SJSA1 (cell line): ENCODE measurements around the gene ABTB1. TPM values are rescaled to one million over a fixed set of nuclear protein-coding genes. Genes with fewer than 3 reads are reported as not detected.
A peak's percentile ranks its signal among the peaks of the same experiment; 100 is the strongest.
"Not testable (repeated sequence)": the region's sequence is repeated elsewhere in the genome, so short reads cannot be mapped to it uniquely, and the experiment has no call there.

Source experiments
- DNase-seq, 2 experiments: peaks; one replicate each; pipeline ENCODE4 v3.0.0-alpha.2; 2015 to 2020; ENCODE audit warnings: low spot score in 2 of 2, low read depth in 1 of 2
- H3K27ac ChIP-seq: fragments of 250-450 bp; sonication (Bioruptor Pico); 2 replicates; pipeline ENCODE4 v1.5.1; 2020; ENCODE audit warnings: mild to moderate bottlenecking, moderate library complexity
- H3K27me3 ChIP-seq: fragments of 250-450 bp; sonication (Bioruptor Pico); replicated peaks from 2 replicates; pipeline ENCODE4 v1.5.1; 2020; ENCODE audit warnings: mild to moderate bottlenecking, moderate library complexity
- H3K36me3 ChIP-seq: fragments of 250-450 bp; sonication (Bioruptor Pico); 2 replicates; pipeline ENCODE4 v1.5.1; 2020; ENCODE audit warnings: mild to moderate bottlenecking
- H3K4me1 ChIP-seq: fragments of 250-450 bp; sonication (Bioruptor Pico); replicated peaks from 2 replicates; pipeline ENCODE4 v1.6.1; 2021; ENCODE audit warnings: mild to moderate bottlenecking
- H3K4me3 ChIP-seq: fragments of 250-450 bp; sonication (Bioruptor Pico); 2 replicates; pipeline ENCODE4 v1.5.1; 2020; ENCODE audit warnings: mild to moderate bottlenecking
- H3K9me3 ChIP-seq: fragments of 250-450 bp; sonication (Bioruptor Pico); replicated peaks from 2 replicates; pipeline ENCODE4 v1.5.1; 2020; ENCODE audit warnings: mild to moderate bottlenecking
- total RNA-seq: library from RNA; depleted of rRNA; stranded (reverse); fragments of >200 nt; shearing (Covaris generic); gene quantifications from 2 replicates; pipeline ENCODE4 v1.2.3, GENCODE V29; 2014

The ABTB1 gene
- total RNA-seq, 1 experiment from 2014 or later: 1.4 TPM

GRCh38 chr3:127639173-127640041, 33.3 kb upstream of the ABTB1 start:
- Histone ChIP-seq H3K27me3 (no peaks in the 10 kb centered on the region; the same call in 1 of the 2 replicates), H3K36me3 (no peaks in the 10 kb centered on the region), H3K4me1 (no peaks in the 10 kb centered on the region), H3K27ac (no peak overlapping the region), H3K4me3 (no peak overlapping the region), H3K9me3 (no peaks in the 10 kb centered on the region)
- no peak for DNase-seq

GRCh38 chr3:127640042-127640355, 32.8 kb upstream of the ABTB1 start:
- no peak for DNase-seq
- Histone ChIP-seq H3K27me3 (no peaks in the 10 kb centered on the region; the same call in 1 of the 2 replicates), H3K36me3 (no peaks in the 10 kb centered on the region), H3K4me1 (no peaks in the 10 kb centered on the region), H3K4me3 (no peak overlapping the region), H3K9me3 (no peaks in the 10 kb centered on the region), H3K27ac (no peak overlapping the region)

- Histone ChIP-seq H3K27me3 (no peaks in the 10 kb centered on the region), H3K9me3 (no peaks in the 10 kb centered on the region), H3K36me3 (no peaks in the 10 kb centered on the region), H3K27ac (no peak overlapping the region), H3K4me3 (no peak overlapping the region), H3K4me1 (no peaks in the 10 kb centered on the region)
- DNase-seq: no peak
Measured at GRCh38 chr3:127644641-127645370, 27.9 kb upstream of the ABTB1 start.

GRCh38 chr3:127645371-127646015, 27.3 kb upstream of the ABTB1 start:
- H3K4me3 ChIP-seq: no peak overlapping the region
- H3K4me1 ChIP-seq: no peaks in the 10 kb centered on the region
- H3K9me3 ChIP-seq: no peaks in the 10 kb centered on the region
- H3K27ac ChIP-seq: no peak overlapping the region
- H3K27me3 ChIP-seq: no peaks in the 10 kb centered on the region
- H3K36me3 ChIP-seq: no peaks in the 10 kb centered on the region
- DNase-seq: no peak

GRCh38 chr3:127646501-127647046, 26.2 kb upstream of the ABTB1 start:
- Histone ChIP-seq H3K36me3 (no peaks in the 10 kb centered on the region), H3K4me1 (no peaks in the 10 kb centered on the region), H3K9me3 (no peaks in the 10 kb centered on the region), H3K4me3 (no peak overlapping the region), H3K27me3 (no peaks in the 10 kb centered on the region), H3K27ac (no peak overlapping the region)
- DNase-seq: no peak

- Histone ChIP-seq H3K4me1 (no peaks in the 10 kb centered on the region), H3K4me3 (no peak overlapping the region), H3K27ac (no peak overlapping the region), H3K27me3 (no peaks in the 10 kb centered on the region), H3K36me3 (no peaks in the 10 kb centered on the region), H3K9me3 (no peaks in the 10 kb centered on the region)
- DNase-seq: no peak
Measured at GRCh38 chr3:127647166-127647844, 25.4 kb upstream of the ABTB1 start.

- DNase-seq: no peak
- no peaks in the 10 kb centered on the region for H3K27me3 ChIP-seq
- H3K4me3 ChIP-seq: no peak overlapping the region
- no peaks in the 10 kb centered on the region for H3K4me1 ChIP-seq
- no peak overlapping the region for H3K27ac ChIP-seq
- H3K9me3 ChIP-seq: no peaks in the 10 kb centered on the region
- no peaks in the 10 kb centered on the region for H3K36me3 ChIP-seq
Measured at GRCh38 chr3:127647845-127648204, 24.9 kb upstream of the ABTB1 start.

GRCh38 chr3:127650236-127650635, 22.5 kb upstream of the ABTB1 start:
- H3K4me1 ChIP-seq: peaks cover 6% of the 10 kb centered on the region
- DNase-seq: no peak
- H3K9me3 ChIP-seq: no peaks in the 10 kb centered on the region
- no peaks in the 10 kb centered on the region for H3K27me3 ChIP-seq
- no peaks in the 10 kb centered on the region for H3K36me3 ChIP-seq
- no peak overlapping the region for H3K27ac ChIP-seq
- no peak overlapping the region for H3K4me3 ChIP-seq

GRCh38 chr3:127651516-127652172, 21.1 kb upstream of the ABTB1 start:
- no peak for DNase-seq
- H3K27me3 ChIP-seq: no peaks in the 10 kb centered on the region
- H3K4me1 ChIP-seq: peaks cover 15% of the 10 kb centered on the region
- no peaks in the 10 kb centered on the region for H3K9me3 ChIP-seq
- H3K27ac ChIP-seq: no peak overlapping the region
- H3K36me3 ChIP-seq: no peaks in the 10 kb centered on the region
- no peak overlapping the region for H3K4me3 ChIP-seq

- Histone ChIP-seq H3K4me1 (peaks cover 15% of the 10 kb centered on the region), H3K27me3 (no peaks in the 10 kb centered on the region), H3K9me3 (no peaks in the 10 kb centered on the region), H3K27ac (no peak overlapping the region), H3K4me3 (no peak overlapping the region), H3K36me3 (no peaks in the 10 kb centered on the region)
- DNase-seq: peak; percentile 54 to 61
Measured at GRCh38 chr3:127652246-127652995, 20.3 kb upstream of the ABTB1 start.

- DNase-seq: no peak
- H3K27ac ChIP-seq: no peak overlapping the region
- H3K4me1 ChIP-seq: peaks cover 15% of the 10 kb centered on the region
- no peaks in the 10 kb centered on the region for H3K36me3 ChIP-seq
- H3K9me3 ChIP-seq: no peaks in the 10 kb centered on the region
- H3K27me3 ChIP-seq: no peaks in the 10 kb centered on the region
- H3K4me3 ChIP-seq: no peak overlapping the region
Measured at GRCh38 chr3:127654374-127654773, 18.4 kb upstream of the ABTB1 start.

GRCh38 chr3:127654993-127655392, 17.8 kb upstream of the ABTB1 start:
- peaks cover 15% of the 10 kb centered on the region for H3K4me1 ChIP-seq
- H3K27me3 ChIP-seq, H3K27ac ChIP-seq, DNase-seq, H3K4me3 ChIP-seq, H3K9me3 ChIP-seq, H3K36me3 ChIP-seq: not testable (repeated sequence)
